GM12878 (cell line): Measurements from ENCODE around the gene ARID3A. TPM values are rescaled to one million over a fixed set of nuclear protein-coding genes. Genes with fewer than 3 reads are reported as not detected.
A peak's percentile ranks its signal among the peaks of the same experiment; 100 is the strongest.

Experiments
- ATAC-seq: fragments of 200-7000 bp; cut with Tn5 transposase; 3 replicates; pipeline ENCODE4 v1.9.1; 2020; ENCODE audit warnings: mild to moderate bottlenecking, moderate library complexity
- BruUV-seq: library from RNA; stranded (reverse); fragments of 400-500 nt; replicated peaks from 2 replicates; lab custom pipeline; 2021; lab: Mats Ljungman, UMichigan
- CTCF ChIA-PET: fragments of 300-600 bp; sonication (Branson Sonifier 250); formaldehyde crosslinking; extraction: SDS; loops from one replicate; lab custom pipeline; 2021; ENCODE audit warnings: inconsistent platforms; lab: Yijun Ruan, JAX
- POLR2A ChIA-PET: fragments of 350-600 bp; formaldehyde crosslinking; extraction: SDS; loops from one replicate; lab custom pipeline; 2021; ENCODE audit warnings: inconsistent platforms; lab: Charles Lee
- RAD21 ChIA-PET: fragments of 300-600 bp; sonication (Branson Sonifier 250); formaldehyde crosslinking; loops from one replicate; lab custom pipeline; 2023; ENCODE audit warnings: antibody characterized with exemption; ENCODE audit not compliant: unreplicated experiment; lab: Charles Lee
- SMC1A ChIA-PET: fragments of 300-600 bp; sonication (Branson Sonifier 250); formaldehyde crosslinking; loops from one replicate; lab custom pipeline; 2023; ENCODE audit not compliant: unreplicated experiment, uncharacterized antibody; lab: Charles Lee
- DNase-seq: peaks from one replicate; pipeline ENCODE4 v3.0.0-alpha.2; 2011; ENCODE audit warnings: low read depth, low spot score
- FAIRE-seq: peaks from 3 replicates; lab custom pipeline; 2011; peaks lifted over from hg19 to GRCh38; lab: Jason Lieb, UNC
- H2AFZ ChIP-seq: 2 replicates; pipeline ENCODE4 v1.6.0; 2011; ENCODE audit warnings: low read depth, low read length, control low read depth; ENCODE audit not compliant: control insufficient read depth
- H3K27ac ChIP-seq: 2 replicates; pipeline ENCODE4 v1.5.1; 2011; ENCODE audit warnings: control low read depth; ENCODE audit not compliant: control insufficient read depth, insufficient read depth
- H3K27me3 ChIP-seq, 2 experiments: replicated peaks in 1 of 2; 2 replicates each; pipeline versions ENCODE4 v1.6.0 to v1.6.1; 2011; ENCODE audit warnings: low read length in 1 of 2; ENCODE audit not compliant: control insufficient read depth in 2 of 2, insufficient read depth in 2 of 2
- H3K36me3 ChIP-seq, 2 experiments: 2 replicates each; pipeline ENCODE4 v1.5.1; 2011; ENCODE audit warnings: low read length in 1 of 2; ENCODE audit not compliant: control insufficient read depth in 2 of 2, insufficient read depth in 2 of 2
- H3K4me1 ChIP-seq: 2 replicates; pipeline ENCODE4 v1.6.1; 2011; ENCODE audit warnings: mild to moderate bottlenecking, low read length, moderate library complexity, mixed read lengths; ENCODE audit not compliant: control insufficient read depth, insufficient read depth
- H3K4me2 ChIP-seq: 2 replicates; pipeline ENCODE4 v1.6.0; 2011; ENCODE audit warnings: control low read depth; ENCODE audit not compliant: control insufficient read depth, insufficient read depth
- H3K4me3 ChIP-seq: fragments of 200-600 bp; sonication (generic); 2 replicates; pipeline ENCODE4 v1.5.1; 2016
- H3K79me2 ChIP-seq: 2 replicates; pipeline ENCODE4 v1.6.0; 2011; ENCODE audit warnings: low read length; ENCODE audit not compliant: control insufficient read depth, insufficient read depth
- H3K9ac ChIP-seq: 2 replicates; pipeline ENCODE4 v1.8.0; 2011; ENCODE audit warnings: low read length, control low read depth, mixed read lengths; ENCODE audit not compliant: control insufficient read depth, insufficient read depth
- H3K9me3 ChIP-seq: replicated peaks from 3 replicates; pipeline ENCODE4 v1.5.1; 2011; ENCODE audit warnings: mild to moderate bottlenecking, low read length; ENCODE audit not compliant: control insufficient read depth, insufficient read depth
- H4K20me1 ChIP-seq: 2 replicates; pipeline ENCODE4 v1.6.0; 2011; ENCODE audit not compliant: control insufficient read depth, insufficient read depth
- ATF7 ChIP-seq: fragments of 450-650 bp; IDR thresholded peaks from 2 replicates; pipeline ENCODE4 v1.6.1; 2016; ENCODE audit warnings: low read depth, mild to moderate bottlenecking
- DPF2 ChIP-seq: fragments of 450-650 bp; IDR thresholded peaks from 2 replicates; pipeline ENCODE4 v1.6.1; 2017; ENCODE audit warnings: mild to moderate bottlenecking
- HDGF ChIP-seq: fragments of 450-650 bp; IDR thresholded peaks from 2 replicates; pipeline ENCODE4 v1.6.1; 2016; ENCODE audit warnings: antibody characterized with exemption
- MYC ChIP-seq: IDR thresholded peaks from 2 replicates; pipeline ENCODE4 v1.6.1; 2011; ENCODE audit warnings: mild to moderate bottlenecking, low read length, moderate library complexity, inconsistent platforms; ENCODE audit not compliant: insufficient read depth, insufficient replicate concordance, insufficient read length, severe bottlenecking
- NRF1 ChIP-seq: conservative IDR thresholded peaks from 2 replicates; pipeline ENCODE4 v1.6.1; 2011; ENCODE audit warnings: mild to moderate bottlenecking, low read depth, low read length, improper control_type of control experiment
- PAX5 ChIP-seq: IDR thresholded peaks from 2 replicates; pipeline ENCODE4 v1.6.1; 2011; ENCODE audit warnings: low read depth, low read length, borderline replicate concordance
- RB1 ChIP-seq: fragments of 450-650 bp; formaldehyde crosslinking; IDR thresholded peaks from 2 replicates; pipeline ENCODE4 v1.6.1; 2017; ENCODE audit warnings: mild to moderate bottlenecking, borderline replicate concordance
- ZNF24 ChIP-seq: fragments of 450-650 bp; IDR thresholded peaks from 2 replicates; pipeline ENCODE4 v1.6.1; 2017; ENCODE audit warnings: antibody characterized with exemption, mild to moderate bottlenecking
- WGBS: methylation state at CpG from one replicate; pipeline ENCODE4 v1.1.6; 2016; ENCODE audit warnings: low lambda C conversion rate; ENCODE audit not compliant: insufficient replicate concordance, insufficient coverage; ENCODE audit errors: missing lambda C conversion rate; 5-methylcytosine and 5-hydroxymethylcytosine counted together
- in situ Hi-C: fragments of 300-500 bp; cut with MboI; formaldehyde crosslinking; loops from 9 replicates; pipeline ENCODE4 v1.14.3; 2018; ENCODE audit warnings: mixed read lengths
- intact Hi-C: fragments of 100-400 bp; cut with micrococcal nuclease; formaldehyde crosslinking; loops from one replicate; pipeline ENCODE4 v1.14.2; 2022; ENCODE audit not compliant: unreplicated experiment
- polyA plus RNA-seq, 11 experiments: library from polyadenylated mRNA; depleted of rRNA in 4 of 11; unstranded in 6 of 11; stranded (reverse) in 5 of 11; fragments of >200 nt; fragmentation: Nextera tagmentation in 4 of 11; fragmentation: Illumina TruSeq in 1 of 11; extraction: Ambion mirVana in 4 of 11; extraction: Trizol in 1 of 11; gene quantifications; 1 replicate in 1 of 11; 2 replicates in 10 of 11; pipeline versions ENCODE4 v1.2.1 to v1.2.3, GENCODE V29; 2011 to 2016; ENCODE audit warnings: inconsistent platforms in 2 of 11, missing spikeins in 2 of 11, low read depth in 1 of 11
- total RNA-seq, 4 experiments: library from RNA; depleted of rRNA in 3 of 4; stranded (reverse); fragments of >200 nt in 3 of 4; fragmentation: Illumina TruSeq in 1 of 4; extraction: Trizol in 1 of 4; gene quantifications; 2 replicates each; pipeline versions ENCODE4 v1.2.1 to v1.2.3, GENCODE V29; 2013 to 2021
- TF ChIP-seq, protein P1 (sequence below): fragments of 450-650 bp; IDR thresholded peaks from 2 replicates; pipeline ENCODE4 v1.6.1; 2017; ENCODE audit warnings: mild to moderate bottlenecking, low read depth, inconsistent platforms; ENCODE audit not compliant: poor library complexity, severe bottlenecking

Gene ARID3A
- total and polyA plus RNA-seq, 10 of the 15 experiments (the other 5 are each of a cell fraction or from before 2014, with no cell fraction given) = 0.76 to 70.0 (median 16.7) TPM

DNA sequence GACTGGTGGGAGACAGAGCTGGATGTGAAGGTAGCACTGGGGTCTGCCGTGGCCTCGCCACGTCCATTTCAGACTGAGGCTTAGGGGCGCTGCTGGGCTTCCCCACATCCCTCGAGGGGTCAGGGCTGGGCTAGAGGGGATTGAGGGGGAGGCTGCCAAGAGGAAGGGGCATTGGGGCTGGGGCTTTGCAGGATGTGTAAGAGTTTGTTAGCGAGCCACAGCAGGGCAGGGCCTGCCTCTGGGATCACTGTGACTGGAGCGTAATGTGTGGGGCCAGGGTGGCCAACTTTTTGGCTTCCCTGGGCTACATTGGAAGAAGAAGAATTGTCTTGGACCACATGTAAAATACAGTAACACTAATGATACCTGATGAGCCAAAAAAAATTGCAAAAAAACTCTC is 14.1 kb downstream of the ARID3A start:
- no peak overlapping the region for H2AFZ ChIP-seq
- RAD21 ChIA-PET = no interaction called here
- H3K9ac ChIP-seq = no peak overlapping the region
- ATAC-seq (no peak), DNase-seq (no peak), FAIRE-seq (no peak)
- H3K27ac ChIP-seq = peak overlapping the region; percentile 58; the same call in 1 of the 2 replicates
- CTCF ChIA-PET = no interaction called here
- in situ Hi-C loops = no loop called here
- peaks cover 4% of the 10 kb centered on the region for H3K9me3 ChIP-seq
- BruUV-seq = no TSS peak
- POLR2A ChIA-PET = interaction anchor here (1.3 kb wide), 1 partner anchor 9 kb away, joined by 3 read pairs; no protein-coding TSS in a partner anchor
- intact Hi-C loops = no loop called here
- peaks cover 7% of the 10 kb centered on the region for H3K4me1 ChIP-seq
- no peaks in the 10 kb centered on the region for H3K27me3 ChIP-seq
- SMC1A ChIA-PET = no interaction called here
- peaks cover 64% of the 10 kb centered on the region for H3K79me2 ChIP-seq
- H3K4me2 ChIP-seq = peak overlapping the region; percentile 79
- TF ChIP-seq ATF7 (no peak), ZNF24 (no peak), NRF1 (no peak), PAX5 (no peak), HDGF (no peak), DPF2 (no peak), RB1 (no peak), MYC (no peak)
- TF ChIP-seq, protein P1, sequence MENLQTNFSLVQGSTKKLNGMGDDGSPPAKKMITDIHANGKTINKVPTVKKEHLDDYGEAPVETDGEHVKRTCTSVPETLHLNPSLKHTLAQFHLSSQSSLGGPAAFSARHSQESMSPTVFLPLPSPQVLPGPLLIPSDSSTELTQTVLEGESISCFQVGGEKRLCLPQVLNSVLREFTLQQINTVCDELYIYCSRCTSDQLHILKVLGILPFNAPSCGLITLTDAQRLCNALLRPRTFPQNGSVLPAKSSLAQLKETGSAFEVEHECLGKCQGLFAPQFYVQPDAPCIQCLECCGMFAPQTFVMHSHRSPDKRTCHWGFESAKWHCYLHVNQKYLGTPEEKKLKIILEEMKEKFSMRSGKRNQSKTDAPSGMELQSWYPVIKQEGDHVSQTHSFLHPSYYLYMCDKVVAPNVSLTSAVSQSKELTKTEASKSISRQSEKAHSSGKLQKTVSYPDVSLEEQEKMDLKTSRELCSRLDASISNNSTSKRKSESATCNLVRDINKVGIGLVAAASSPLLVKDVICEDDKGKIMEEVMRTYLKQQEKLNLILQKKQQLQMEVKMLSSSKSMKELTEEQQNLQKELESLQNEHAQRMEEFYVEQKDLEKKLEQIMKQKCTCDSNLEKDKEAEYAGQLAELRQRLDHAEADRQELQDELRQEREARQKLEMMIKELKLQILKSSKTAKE = no peak
- H3K4me3 ChIP-seq = peak overlapping the region; percentile 37; the same call in 1 of the 2 replicates
- H3K36me3 ChIP-seq = peaks cover 30 to 32% of the 10 kb centered on the region in 2 experiments
- no peaks in the 10 kb centered on the region; the same call in 1 of the 2 replicates for H4K20me1 ChIP-seq
- WGBS = 91% methylated on average over 7 of the region's 7 CpGs
